NCI-H1105 (cell line): ENCODE results near the gene PCGF5.
"Not testable (repeated sequence)": the region's sequence is repeated elsewhere in the genome, so short reads cannot be mapped to it uniquely, and the experiment has no call there.

ENCODE experiments used
- DNase-seq: peaks from one replicate; lab custom pipeline; 2025; lab: John Stamatoyannopoulos, UW

The PCGF5 gene

GRCh38 chr10:91220194-91220953 lies at the start of gene PCGF5:
Gene PCGF5, plus strand, starts transcription at chr10:91220663. Its CDS starts 2,209 bp downstream, at chr10:91222872.
- DNase-seq: peak; percentile 62

DNA sequence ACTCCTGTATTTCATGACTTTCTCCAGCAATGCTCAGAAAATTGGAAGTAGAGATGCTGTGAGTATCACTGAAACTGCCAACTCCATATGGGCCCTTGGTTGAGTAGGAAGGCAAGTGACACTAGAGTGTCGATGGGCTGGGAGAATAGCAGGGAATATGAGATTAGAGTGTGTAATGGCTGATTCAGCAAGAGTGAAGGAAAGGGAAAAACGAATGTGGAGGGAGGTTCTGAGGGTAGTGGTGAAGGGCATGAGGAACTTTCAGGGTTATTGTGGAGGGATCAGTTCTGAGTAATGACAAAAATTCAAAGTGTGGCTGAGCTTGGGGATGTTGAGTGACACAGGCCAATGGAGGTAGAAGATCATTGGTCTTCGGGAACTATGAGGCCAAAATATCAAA lies 49.0 kb upstream of the PCGF5 start:
- DNase-seq: no peak

GRCh38 chr10:91172348-91172747 lies 48.1 kb upstream of the PCGF5 start:
- no peak for DNase-seq

DNA sequence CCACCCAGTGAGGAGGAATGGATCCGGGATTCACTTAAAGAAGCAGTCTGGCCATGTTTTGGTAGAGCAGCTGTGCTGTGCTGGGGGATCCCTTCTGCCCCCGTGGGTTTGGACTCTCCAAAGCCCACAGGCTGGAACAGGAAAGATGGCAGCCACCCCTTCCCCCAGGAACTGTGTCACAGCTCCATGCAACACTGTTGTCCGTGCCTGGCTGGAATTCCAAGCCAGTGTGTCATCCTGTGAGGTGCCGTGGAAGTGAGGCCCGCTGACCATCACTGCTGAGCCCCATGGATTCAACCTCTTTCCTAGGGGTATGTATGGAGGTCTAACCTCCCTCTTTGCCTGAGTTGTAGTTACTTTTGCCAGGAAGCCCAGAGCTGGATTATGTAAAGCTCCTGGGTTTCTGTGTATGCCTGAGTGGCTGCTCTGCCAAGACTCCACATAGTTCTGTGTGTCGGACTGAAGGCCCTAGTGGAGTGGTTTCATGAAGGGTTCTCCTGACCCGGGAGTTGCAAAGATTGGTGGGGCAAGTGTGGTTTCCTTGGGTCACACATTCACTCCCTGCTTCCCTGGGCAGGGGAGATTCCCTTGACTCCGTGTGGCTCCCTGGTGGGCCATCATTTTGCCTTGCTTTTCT lies 35.1 kb upstream of the PCGF5 start:
- DNase-seq: no peak

GRCh38 chr10:91187156-91187555 lies 33.3 kb upstream of the PCGF5 start:
- no peak for DNase-seq

- not testable (repeated sequence) for DNase-seq
Observed at GRCh38 chr10:91188010-91188409, 32.5 kb upstream of the PCGF5 start.

DNA sequence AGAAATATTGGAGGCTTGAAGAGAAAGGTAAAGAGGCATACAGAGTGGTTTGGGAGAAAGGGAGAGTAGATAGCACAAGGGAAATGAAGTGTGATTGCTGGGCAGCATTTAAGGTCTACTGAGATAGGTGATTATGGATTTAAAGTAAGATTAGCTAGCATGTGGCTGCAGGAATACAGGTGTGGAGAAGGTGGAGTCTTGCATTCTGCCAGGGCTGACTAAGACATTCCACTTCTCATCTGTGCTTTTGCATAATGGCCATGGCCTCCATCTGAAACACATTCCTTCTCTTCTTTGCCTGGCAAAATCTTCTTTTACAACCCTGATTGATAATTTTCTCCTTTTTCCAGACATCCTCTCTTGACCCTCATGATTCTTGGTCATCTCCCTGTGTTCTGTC lies 31.6 kb upstream of the PCGF5 start:
- no peak for DNase-seq

- DNase-seq: no peak
Observed at GRCh38 chr10:91190388-91190870, 30.0 kb upstream of the PCGF5 start.

GRCh38 chr10:91190876-91191583 lies 29.4 kb upstream of the PCGF5 start:
- DNase-seq: no peak

DNA sequence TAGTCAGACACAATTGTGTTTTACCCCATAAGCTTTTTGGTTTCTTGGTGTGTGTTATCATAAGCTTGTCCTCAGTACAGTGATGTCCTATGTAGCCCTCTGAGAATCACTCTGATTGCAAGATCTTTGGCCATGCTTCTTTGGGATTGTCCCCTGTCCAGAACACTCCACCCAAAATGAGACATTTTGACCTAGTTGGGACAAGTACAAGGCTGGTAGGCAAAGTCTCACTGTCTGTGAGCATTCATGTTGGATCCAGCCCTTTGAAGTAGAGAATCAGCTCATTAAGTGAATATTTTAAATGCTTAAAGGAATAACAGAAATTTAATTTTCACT lies 28.9 kb upstream of the PCGF5 start:
- no peak for DNase-seq

GRCh38 chr10:91194497-91195179 lies 25.8 kb upstream of the PCGF5 start:
- DNase-seq: no peak

DNA sequence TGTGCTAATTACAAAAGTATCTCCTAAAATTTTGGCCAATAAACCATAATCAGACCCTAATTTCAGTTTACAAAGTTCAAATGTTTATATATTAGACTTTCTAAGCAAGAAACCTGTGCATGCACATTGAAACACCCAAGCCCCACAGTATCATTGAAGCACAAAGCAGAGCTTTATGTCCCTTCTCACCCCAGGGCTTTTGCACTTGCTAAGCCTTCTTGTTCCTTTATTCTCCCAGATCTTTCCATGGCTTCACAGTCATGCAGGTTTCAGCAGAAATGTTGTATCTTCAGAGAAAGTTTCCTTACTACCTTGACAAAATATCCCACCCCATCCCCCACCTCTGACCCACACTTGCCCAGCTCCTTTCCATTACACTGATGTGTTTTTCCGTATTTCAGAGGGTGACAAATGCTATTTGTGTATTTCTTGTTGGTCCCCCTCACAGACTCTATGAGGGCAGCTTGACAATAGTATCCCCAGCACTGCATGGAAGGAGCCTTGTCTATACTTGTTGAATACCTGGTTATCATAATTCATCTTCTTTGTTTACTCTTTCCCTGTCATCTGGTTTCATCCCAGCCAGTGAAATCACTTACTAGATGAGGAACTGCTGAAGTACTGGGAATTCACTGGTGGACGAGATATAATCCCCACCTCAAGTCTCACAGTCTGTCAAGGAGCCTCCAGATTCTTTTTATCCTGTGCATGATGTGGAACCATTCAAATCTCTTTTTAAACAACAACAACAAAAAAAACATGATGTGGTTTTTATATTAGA lies 24.0 kb upstream of the PCGF5 start:
- DNase-seq: no peak

DNA sequence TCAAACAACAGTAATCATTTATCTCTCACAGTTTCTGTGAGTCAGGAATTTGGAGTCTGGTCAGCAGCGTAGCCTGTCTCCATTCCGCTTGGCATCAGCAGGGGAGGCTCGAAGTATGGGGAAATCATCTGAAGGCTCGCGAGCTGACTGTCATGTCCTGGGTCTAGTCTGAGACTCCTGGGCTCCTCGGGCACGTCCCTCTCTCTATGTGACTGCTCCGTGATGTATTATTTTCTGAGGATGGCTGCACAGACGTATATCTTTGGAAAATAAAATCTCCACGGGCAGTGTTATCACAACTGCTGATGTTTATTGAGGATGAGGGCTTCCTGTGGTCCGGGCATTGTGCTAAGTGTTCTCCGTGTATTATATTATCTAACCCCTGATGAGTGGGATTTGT lies 23.3 kb upstream of the PCGF5 start:
- DNase-seq: no peak

- DNase-seq: no peak
Observed at GRCh38 chr10:91198781-91199180, 21.7 kb upstream of the PCGF5 start.

GRCh38 chr10:91200314-91201212 lies 19.9 kb upstream of the PCGF5 start:
- DNase-seq: no peak

GRCh38 chr10:91201213-91201996 lies 19.1 kb upstream of the PCGF5 start:
- no peak for DNase-seq

DNA sequence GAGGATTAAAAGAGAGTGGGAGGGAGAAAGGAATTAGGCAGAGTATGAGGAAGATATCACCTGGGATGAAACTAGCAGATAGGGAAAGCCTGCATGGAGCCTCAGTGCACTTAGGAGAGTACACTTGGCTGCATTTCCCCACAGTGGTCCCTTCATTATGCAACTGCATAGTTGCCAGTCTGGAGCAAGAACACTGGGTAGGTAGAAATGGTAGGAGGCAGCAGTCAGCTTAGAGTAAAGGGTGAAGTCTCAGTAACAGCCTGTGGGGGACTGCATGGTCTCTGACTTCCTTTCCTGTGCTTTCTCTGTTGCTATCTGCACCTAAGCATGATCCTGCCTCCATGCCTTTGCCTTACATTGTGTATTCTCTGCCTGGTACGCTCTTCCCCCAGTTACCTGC lies 14.0 kb upstream of the PCGF5 start:
- DNase-seq: no peak

DNA sequence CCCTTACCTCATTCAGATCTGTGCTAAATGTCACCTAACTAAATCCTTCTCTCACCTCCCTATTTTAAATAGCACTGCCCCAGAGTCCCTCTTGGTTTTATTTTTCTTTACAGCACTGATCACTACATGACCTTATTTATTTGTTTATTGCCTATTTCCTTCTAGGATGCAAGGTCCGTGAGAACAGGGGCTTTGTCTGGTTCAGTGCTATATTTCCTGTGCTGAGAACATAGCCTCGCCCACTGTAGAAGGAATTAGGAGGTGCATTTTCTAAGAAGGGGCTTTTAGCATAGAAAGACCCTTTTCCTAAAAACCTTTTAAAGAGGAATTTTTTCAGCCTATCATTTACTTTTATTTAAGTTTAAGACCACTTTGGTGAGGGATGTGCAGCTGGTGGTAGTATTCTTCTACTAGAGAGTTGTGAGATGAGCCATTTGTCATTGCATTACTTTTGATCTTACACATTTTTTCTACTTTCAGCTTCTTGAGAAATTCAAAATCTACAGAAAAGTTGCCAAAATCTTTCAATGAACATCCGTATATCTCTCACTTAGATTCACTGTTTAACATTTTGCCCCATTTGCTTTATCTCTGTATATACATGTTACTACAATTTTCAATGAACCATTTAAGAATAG lies 13.5 kb upstream of the PCGF5 start:
- DNase-seq: no peak

GRCh38 chr10:91208642-91209041 lies 11.8 kb upstream of the PCGF5 start:
- DNase-seq: no peak
